ENCODE measurements around the gene SFMBT1. TPM values are rescaled to one million over a fixed set of nuclear protein-coding genes. Genes with fewer than 3 reads are reported as not detected.

The SFMBT1 gene
- total and polyA plus RNA-seq, 2 of the 8 experiments (the other 6 are each of a cell fraction or from before 2014, with no cell fraction given), result 8.1 to 16.8 TPM

DNA sequence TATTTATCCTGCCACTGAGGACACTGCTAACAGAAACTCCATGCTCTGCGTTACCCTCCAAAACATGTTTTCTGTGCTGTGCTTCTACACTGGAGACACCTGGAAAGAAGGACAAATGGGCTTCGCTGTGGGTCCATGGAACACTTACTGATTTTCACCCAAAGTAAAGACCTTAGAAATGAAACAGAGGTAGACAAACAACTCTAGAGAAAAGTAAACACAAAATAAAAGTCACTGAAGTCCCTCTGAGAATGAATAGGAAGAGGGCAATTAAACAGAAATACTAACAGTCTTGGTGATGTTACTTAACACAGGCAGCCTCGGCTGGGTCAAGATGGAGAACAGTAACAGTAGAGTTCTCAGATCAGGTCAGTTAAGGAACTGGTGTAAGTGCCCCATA, 141.9 kb downstream of the SFMBT1 start:
- no peak overlapping the region for H2BK5ac ChIP-seq (ENCODE audit: low read depth, low read length)
- ChIA-PET POLR2A (ENCODE audit: partially characterized antibody) (no interaction called here), CTCF (ENCODE audit: partially characterized antibody) (interaction anchor here (1.2 to 2.3 kb wide), 3 partner anchors 12 to 29 kb away, joined by 3 to 7 read pairs (median 6); no protein-coding TSS in a partner anchor)
- no peaks in the 10 kb centered on the region for H3K79me2 ChIP-seq (ENCODE audit: control insufficient read depth in 1 of 2, insufficient read depth in 2 of 2, low read length in 2 of 2)
- no peak overlapping the region for H3K4me3 ChIP-seq (ENCODE audit: extremely low read depth in 1 of 4, insufficient read depth in 2 of 4, low read depth in 3 of 4, low read length in 4 of 4)
- H3K9me3 ChIP-seq (ENCODE audit: insufficient read depth in 2 of 2, low read depth in 1 of 2, low read length in 1 of 2), result no peaks in the 10 kb centered on the region
- no peak overlapping the region for H2AK5ac ChIP-seq (ENCODE audit: low read depth, low read length)
- H2AFZ ChIP-seq (ENCODE audit: low read length), result no peak overlapping the region
- no peak overlapping the region for H4K5ac ChIP-seq (ENCODE audit: insufficient read length, low read depth, low read length)
- FAIRE-seq (no peak), DNase-seq (ENCODE audit: low read depth in 1 of 2, low spot score in 2 of 2) (no peak)
- H2BK15ac ChIP-seq (ENCODE audit: low read length), result no peak overlapping the region
- no peak overlapping the region for H2BK20ac ChIP-seq (ENCODE audit: low read length)
- H3K79me1 ChIP-seq (ENCODE audit: low read depth, low read length), result no peaks in the 10 kb centered on the region
- no peak overlapping the region for H3K14ac ChIP-seq (ENCODE audit: insufficient read length)
- H3K27ac ChIP-seq (ENCODE audit: low read depth, low read length), result no peak overlapping the region
- H3K4me1 ChIP-seq (replicated peaks in 1 of 4; ENCODE audit: control insufficient read depth in 3 of 4, insufficient read depth in 4 of 4, low read length in 3 of 4), result no peaks in the 10 kb centered on the region
- no peak overlapping the region for H3K56ac ChIP-seq (replicated peaks; ENCODE audit: insufficient read length, low read depth, low read length)
- no peak overlapping the region for H3K4me2 ChIP-seq (ENCODE audit: insufficient read depth in 1 of 2, low read depth in 2 of 2, low read length in 2 of 2)
- H4K20me1 ChIP-seq (replicated peaks in 1 of 2; ENCODE audit: control insufficient read depth in 1 of 2, insufficient read depth in 2 of 2, low read length in 2 of 2), result no peaks in the 10 kb centered on the region
- TF ChIP-seq SP1 (IDR thresholded peaks at IDR 0.05; ENCODE audit: low read depth, low read length), result no peak
- no peak for TF ChIP-seq FOSL1 (IDR thresholded peaks at IDR 0.05; ENCODE audit: insufficient read depth, low read depth, low read length)
- TF ChIP-seq RBBP5 (IDR thresholded peaks at IDR 0.05; ENCODE audit: borderline replicate concordance, low read depth, low read length), result no peak
- no peak for TF ChIP-seq POLR2AphosphoS5 (IDR thresholded peaks at IDR 0.05; ENCODE audit: low read depth, low read length)
- TF ChIP-seq SIN3A (conservative IDR thresholded peaks at IDR 0.05 in 1 of 2, IDR thresholded peaks at IDR 0.05 in 1 of 2; ENCODE audit: low read depth in 1 of 2, low read length in 2 of 2), result no peak
- no peak overlapping the region for H3K9ac ChIP-seq (replicated peaks in 1 of 4; ENCODE audit: extremely low read depth in 1 of 4, low read depth in 3 of 4, low read length in 3 of 4)
- no peak overlapping the region for H4K91ac ChIP-seq (replicated peaks; ENCODE audit: insufficient read length, low read length)
- H3K36me3 ChIP-seq (ENCODE audit: control insufficient read depth in 2 of 4, insufficient read depth in 4 of 4, low read length in 3 of 4), result peaks cover 0 to 5% (median 1%) of the 10 kb centered on the region in 4 experiments; a peak in 3 of 8 replicates
- WGBS, 2 experiments (ENCODE audit: extremely low coverage in 1 of 2, insufficient coverage in 1 of 2, insufficient read length in 1 of 2, insufficient replicate concordance in 2 of 2, low coverage in 1 of 2, low lambda C conversion rate in 2 of 2, missing lambda C conversion rate in 1 of 2), result 92% methylated on average over 3 of the region's 3 CpGs; no CpG with 5 or more reads in 1 of the 2 experiments
- H3K4ac ChIP-seq (replicated peaks; ENCODE audit: insufficient read length, low read depth, low read length), result no peak overlapping the region
- H2BK120ac ChIP-seq (replicated peaks; ENCODE audit: low read depth, low read length), result no peak overlapping the region
- H3K27me3 ChIP-seq (replicated peaks in 1 of 4; ENCODE audit: control insufficient read depth in 3 of 4, extremely low read depth in 1 of 4, insufficient read depth in 3 of 4, low read length in 3 of 4), result no peaks in the 10 kb centered on the region
- no peak overlapping the region for H2BK12ac ChIP-seq (ENCODE audit: low read depth, low read length)
- H3K23me2 ChIP-seq (ENCODE audit: low read depth, low read length), result no peaks in the 10 kb centered on the region
- no peak overlapping the region for H4K8ac ChIP-seq (ENCODE audit: extremely low read depth, insufficient read depth, low read length)
- no peak overlapping the region for H3K23ac ChIP-seq (ENCODE audit: insufficient read length)
- H3K18ac ChIP-seq (ENCODE audit: extremely low read depth, low read length), result no peak overlapping the region
